ENCODE measurements around the gene SAXO1. TPM values are rescaled to one million over a fixed set of nuclear protein-coding genes. Genes with fewer than 3 reads are reported as not detected.

Gene SAXO1
- 0.35 TPM for total RNA-seq
- polyA plus RNA-seq (ENCODE audit: insufficient read depth, low read depth, low replicate concordance) = not detected
- long read RNA-seq, donor 1 = 0 reads
- long read RNA-seq, donor 2 = 0 reads
- long read RNA-seq, donor 3 = 0 reads
- long read RNA-seq, donor 4 = 0 reads
- long read RNA-seq, donor 5 = 0 reads
- long read RNA-seq, donor 6 = 0 reads
- long read RNA-seq, donor 7, partial matches to known transcripts = 0 of 2 reads
- long read RNA-seq, donor 7, other reads (novel, unspliced or antisense) = 2 of 2 reads
- long read RNA-seq, donor 8 = 0 reads
- long read RNA-seq, donor 9 = 0 reads
- long read RNA-seq, donor 10 = 0 reads

- no peak within 1 kb of the TSS for H3K4me3 ChIP-seq (ENCODE audit: low read length in 3 of 3)
- H3K36me3 ChIP-seq (ENCODE audit: control insufficient read depth in 2 of 3, insufficient read depth in 3 of 3, low read length in 3 of 3) = no peaks in the 10 kb centered on the region
- no peak within 1 kb of the TSS for H3K27ac ChIP-seq (ENCODE audit: low read depth in 2 of 2, low read length in 2 of 2)
- intact Hi-C loops (cut with DNase I) = no loop called here
- no peaks in the 10 kb centered on the region for H3K27me3 ChIP-seq (ENCODE audit: control insufficient read depth, insufficient read depth, low read length)
- H3K4me1 ChIP-seq (ENCODE audit: control insufficient read depth in 2 of 3, insufficient read depth in 2 of 3, low read depth in 1 of 3, low read length in 3 of 3) = peaks cover 0 to 3% (median 0%) of the 10 kb centered on the region in 3 donors
- no peak for TF ChIP-seq CTCF (IDR thresholded peaks at IDR 0.05; ENCODE audit: borderline replicate concordance, extremely low read depth, insufficient read depth)
- FAIRE-seq (no peak), DNase-seq (no peak)
- H3K9ac ChIP-seq (ENCODE audit: low read length in 3 of 3) = no peak within 1 kb of the TSS
- no peaks in the 10 kb centered on the region for H3K9me3 ChIP-seq (ENCODE audit: control insufficient read depth in 2 of 3, insufficient read depth in 1 of 3, low read length in 3 of 3)
Measured at GRCh38 chr9:19033015-19033414, at the start of gene SAXO1. SAXO1 (minus strand) TSS chr9:19033209; CDS start chr9:19032908, 301 bp downstream.

GRCh38 chr9:19074836-19075235 is 41.8 kb upstream of the SAXO1 start:
- intact Hi-C loops (cut with DNase I) = no loop called here
- FAIRE-seq (no peak), DNase-seq (no peak)
- no peak overlapping the region for H3K9ac ChIP-seq (ENCODE audit: low read length in 3 of 3)
- no peak overlapping the region for H3K27ac ChIP-seq (ENCODE audit: low read depth in 2 of 2, low read length in 2 of 2)
- no peak overlapping the region for H3K4me3 ChIP-seq (ENCODE audit: low read length in 3 of 3)
- H3K27me3 ChIP-seq (ENCODE audit: control insufficient read depth, insufficient read depth, low read length) = no peaks in the 10 kb centered on the region
- no peaks in the 10 kb centered on the region for H3K9me3 ChIP-seq (ENCODE audit: control insufficient read depth in 2 of 3, insufficient read depth in 1 of 3, low read length in 3 of 3)
- H3K36me3 ChIP-seq (ENCODE audit: control insufficient read depth in 2 of 3, insufficient read depth in 3 of 3, low read length in 3 of 3) = peaks cover 0 to 9% (median 0%) of the 10 kb centered on the region in 3 donors
- TF ChIP-seq CTCF (IDR thresholded peaks at IDR 0.05; ENCODE audit: borderline replicate concordance, extremely low read depth, insufficient read depth) = no peak
- H3K4me1 ChIP-seq (ENCODE audit: control insufficient read depth in 2 of 3, insufficient read depth in 2 of 3, low read depth in 1 of 3, low read length in 3 of 3) = no peaks in the 10 kb centered on the region

- Histone ChIP-seq H3K4me3 (ENCODE audit: low read length in 3 of 3) (no peak overlapping the region), H3K27ac (ENCODE audit: low read depth in 2 of 2, low read length in 2 of 2) (no peak overlapping the region), H3K36me3 (ENCODE audit: control insufficient read depth in 2 of 3, insufficient read depth in 3 of 3, low read length in 3 of 3) (peaks cover 0 to 9% (median 2%) of the 10 kb centered on the region in 3 donors), H3K9me3 (ENCODE audit: control insufficient read depth in 2 of 3, insufficient read depth in 1 of 3, low read length in 3 of 3) (no peaks in the 10 kb centered on the region), H3K4me1 (ENCODE audit: control insufficient read depth in 2 of 3, insufficient read depth in 2 of 3, low read depth in 1 of 3, low read length in 3 of 3) (no peaks in the 10 kb centered on the region), H3K27me3 (ENCODE audit: control insufficient read depth, insufficient read depth, low read length) (no peaks in the 10 kb centered on the region), H3K9ac (ENCODE audit: low read length in 3 of 3) (no peak overlapping the region)
- no peak for FAIRE-seq
- intact Hi-C loops (cut with DNase I) = no loop called here
- no peak for TF ChIP-seq CTCF (IDR thresholded peaks at IDR 0.05; ENCODE audit: borderline replicate concordance, extremely low read depth, insufficient read depth)
- DNase-seq = no peak
Measured at GRCh38 chr9:19074229-19074628, 41.2 kb upstream of the SAXO1 start.
